ENCODE results near the gene AIG1. TPM values are rescaled to one million over a fixed set of nuclear protein-coding genes. Genes with fewer than 3 reads are reported as not detected.

Gene AIG1
- total RNA-seq, 1 experiment from 2014 or later: 51.1 TPM

- intact Hi-C loops (cut with micrococcal nuclease): no loop called here
- CTCF ChIA-PET: no interaction called here
- no peaks in the 10 kb centered on the region for H3K9me2 ChIP-seq (ENCODE audit: insufficient read depth)
- no peak overlapping the region for H3K4me2 ChIP-seq (ENCODE audit: low read length)
- no peak overlapping the region for H3K9ac ChIP-seq (ENCODE audit: low read length)
- H3K9me3 ChIP-seq (ENCODE audit: control insufficient read depth in 1 of 2, insufficient read depth in 1 of 2, low read depth in 1 of 2, low read length in 2 of 2): no peaks in the 10 kb centered on the region
- no peaks in the 10 kb centered on the region for H3K27me3 ChIP-seq (ENCODE audit: insufficient read depth, low read length)
- POLR2A ChIA-PET: no interaction called here
- BruUV-seq (replicated peaks): no TSS peak
- H3K79me2 ChIP-seq (ENCODE audit: insufficient read depth, low read length): no peaks in the 10 kb centered on the region
- no peak overlapping the region for H2AFZ ChIP-seq (ENCODE audit: low read depth, low read length, poor library complexity, severe bottlenecking)
- no peaks in the 10 kb centered on the region for H3K36me3 ChIP-seq (ENCODE audit: control insufficient read depth in 1 of 2, insufficient read depth in 2 of 2, low read length in 2 of 2)
- RAD21 ChIA-PET (ENCODE audit: low non-redundant PET in 1 of 2, low total read pairs in 2 of 2, uncharacterized antibody in 2 of 2, unreplicated experiment in 2 of 2): no interaction called here
- no peak for DNase-seq (ENCODE audit: low read depth, low spot score)
- no peak overlapping the region for H3K27ac ChIP-seq (ENCODE audit: low read depth, low read length)
- H3K4me3 ChIP-seq (replicated peaks in 1 of 2; ENCODE audit: low read depth in 1 of 2, low read length in 2 of 2): no peak overlapping the region
- H3K4me1 ChIP-seq (ENCODE audit: control insufficient read depth in 1 of 2, insufficient read depth in 2 of 2, low read length in 2 of 2): no peaks in the 10 kb centered on the region
- TF ChIP-seq ATF3 (IDR thresholded peaks at IDR 0.05) (no peak), REST (IDR thresholded peaks at IDR 0.05; ENCODE audit: low read depth) (no peak), POLR2AphosphoS5 (IDR thresholded peaks at IDR 0.05; ENCODE audit: low read depth, low read length) (no peak), ZBTB33 (IDR thresholded peaks at IDR 0.05; ENCODE audit: extremely low read depth, insufficient replicate concordance, low read length) (no peak), MAX (IDR thresholded peaks at IDR 0.05) (no peak), JUND (IDR thresholded peaks at IDR 0.05) (no peak), ELF1 (IDR thresholded peaks at IDR 0.05; ENCODE audit: borderline replicate concordance, low read depth) (no peak), RAD21 (IDR thresholded peaks at IDR 0.05; ENCODE audit: low read depth) (no peak), EGR1 (IDR thresholded peaks at IDR 0.05; ENCODE audit: low read depth) (no peak), CBX3 (IDR thresholded peaks at IDR 0.05; ENCODE audit: low read depth) (no peak), ZNF274 (IDR thresholded peaks at IDR 0.05; ENCODE audit: low read depth, low read length) (no peak), EZH2 (IDR thresholded peaks at IDR 0.05) (no peak), SIN3A (IDR thresholded peaks at IDR 0.05; ENCODE audit: low read depth) (no peak), SRF (IDR thresholded peaks at IDR 0.05; ENCODE audit: low read depth) (no peak), EZH2phosphoT487 (IDR thresholded peaks at IDR 0.05; ENCODE audit: borderline replicate concordance) (no peak), TCF7L2 (IDR thresholded peaks at IDR 0.05; ENCODE audit: borderline replicate concordance, extremely low read depth, insufficient read depth, insufficient read length) (no peak), FOSL1 (IDR thresholded peaks at IDR 0.05; ENCODE audit: low read depth) (no peak)
- TF ChIP-seq, protein P1, sequence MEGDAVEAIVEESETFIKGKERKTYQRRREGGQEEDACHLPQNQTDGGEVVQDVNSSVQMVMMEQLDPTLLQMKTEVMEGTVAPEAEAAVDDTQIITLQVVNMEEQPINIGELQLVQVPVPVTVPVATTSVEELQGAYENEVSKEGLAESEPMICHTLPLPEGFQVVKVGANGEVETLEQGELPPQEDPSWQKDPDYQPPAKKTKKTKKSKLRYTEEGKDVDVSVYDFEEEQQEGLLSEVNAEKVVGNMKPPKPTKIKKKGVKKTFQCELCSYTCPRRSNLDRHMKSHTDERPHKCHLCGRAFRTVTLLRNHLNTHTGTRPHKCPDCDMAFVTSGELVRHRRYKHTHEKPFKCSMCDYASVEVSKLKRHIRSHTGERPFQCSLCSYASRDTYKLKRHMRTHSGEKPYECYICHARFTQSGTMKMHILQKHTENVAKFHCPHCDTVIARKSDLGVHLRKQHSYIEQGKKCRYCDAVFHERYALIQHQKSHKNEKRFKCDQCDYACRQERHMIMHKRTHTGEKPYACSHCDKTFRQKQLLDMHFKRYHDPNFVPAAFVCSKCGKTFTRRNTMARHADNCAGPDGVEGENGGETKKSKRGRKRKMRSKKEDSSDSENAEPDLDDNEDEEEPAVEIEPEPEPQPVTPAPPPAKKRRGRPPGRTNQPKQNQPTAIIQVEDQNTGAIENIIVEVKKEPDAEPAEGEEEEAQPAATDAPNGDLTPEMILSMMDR (IDR thresholded peaks at IDR 0.05 in 2 of 3, conservative IDR thresholded peaks at IDR 0.05 in 1 of 3; ENCODE audit: borderline replicate concordance in 1 of 3, insufficient read depth in 1 of 3, low read depth in 2 of 3, low read length in 2 of 3): no peak
- no peak for ATAC-seq
- no peaks in the 10 kb centered on the region; the same call in 1 of the 2 replicates for H4K20me1 ChIP-seq (ENCODE audit: insufficient read depth)
Measured at GRCh38 chr6:143096403-143096802, 35.7 kb downstream of the AIG1 start.
